Activated naive CD4-positive, alpha-beta T cell treated with anti-CD3 and anti-CD28 coated beads, Interleukin-2, amount 10 ng/mL, durations not matched to agents 7 days and 5 days (primary cell): Measurements from ENCODE around the gene TTC33.
"Not testable (repeated sequence)": the region's sequence is repeated elsewhere in the genome, so short reads cannot be mapped to it uniquely, and the experiment has no call there.

ENCODE experiments used
- CTCF ChIA-PET: fragments of 350-600 bp; sonication (Branson Sonifier 250); formaldehyde crosslinking; loops from one replicate; lab custom pipeline; 2021; ENCODE audit warnings: antibody characterized with exemption; lab: Charles Lee
- DNase-seq: peaks from one replicate; pipeline ENCODE4 v3.0.0-alpha.2; 2020
- H3K27ac Mint-ChIP-seq: one replicate; pipeline ENCODE4 v1.8.0; 2021; ENCODE audit warnings: mild to moderate bottlenecking, moderate library complexity, mixed read lengths
- H3K27me3 Mint-ChIP-seq: one replicate; pipeline ENCODE4 v1.8.0; 2021; ENCODE audit warnings: mild to moderate bottlenecking, mixed read lengths
- H3K36me3 Mint-ChIP-seq: one replicate; pipeline ENCODE4 v1.8.0; 2021; ENCODE audit warnings: mixed read lengths
- H3K4me1 Mint-ChIP-seq: one replicate; pipeline ENCODE4 v1.8.0; 2021; ENCODE audit warnings: mixed read lengths
- H3K4me3 Mint-ChIP-seq: one replicate; pipeline ENCODE4 v1.8.0; 2021; ENCODE audit warnings: mild to moderate bottlenecking, moderate library complexity, mixed read lengths
- H3K9me3 Mint-ChIP-seq: one replicate; pipeline ENCODE4 v1.8.0; 2021; ENCODE audit warnings: mixed read lengths

TTC33 gene

DNA sequence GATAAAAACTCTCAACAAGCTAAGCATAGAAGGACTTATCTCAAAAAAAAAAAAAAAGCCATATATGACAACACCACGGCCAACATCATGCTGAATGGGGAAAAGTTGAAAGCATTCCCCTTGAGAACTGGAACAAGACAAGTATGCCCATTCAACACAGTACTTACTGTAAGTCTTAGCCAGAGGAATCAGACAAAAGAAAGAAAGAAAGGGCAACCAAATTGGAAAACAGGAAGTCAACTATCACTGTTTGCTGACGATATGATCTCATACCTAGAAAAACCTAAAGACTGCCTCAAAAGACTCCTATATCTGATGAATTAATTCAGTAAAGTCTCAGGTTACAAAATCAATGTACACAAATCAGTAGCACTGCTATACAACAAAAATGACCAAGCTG, 100.6 kb downstream of the TTC33 start:
- DNase-seq, result no peak
- H3K27ac Mint-ChIP-seq, result peak overlapping the region; percentile 92
- H3K9me3 Mint-ChIP-seq, result peaks cover 7% of the 10 kb centered on the region
- no peaks in the 10 kb centered on the region for H3K27me3 Mint-ChIP-seq
- H3K4me3 Mint-ChIP-seq, result peak overlapping the region; percentile 83
- H3K4me1 Mint-ChIP-seq, result peaks cover 81% of the 10 kb centered on the region
- H3K36me3 Mint-ChIP-seq, result peaks cover 21% of the 10 kb centered on the region
- CTCF ChIA-PET, result interaction anchor here (0.8 to 1.6 kb wide), 3 partner anchors 11 to 25 kb away, joined by 3 to 4 read pairs (median 3); partner anchors contain the start of gene PTGER4

DNA sequence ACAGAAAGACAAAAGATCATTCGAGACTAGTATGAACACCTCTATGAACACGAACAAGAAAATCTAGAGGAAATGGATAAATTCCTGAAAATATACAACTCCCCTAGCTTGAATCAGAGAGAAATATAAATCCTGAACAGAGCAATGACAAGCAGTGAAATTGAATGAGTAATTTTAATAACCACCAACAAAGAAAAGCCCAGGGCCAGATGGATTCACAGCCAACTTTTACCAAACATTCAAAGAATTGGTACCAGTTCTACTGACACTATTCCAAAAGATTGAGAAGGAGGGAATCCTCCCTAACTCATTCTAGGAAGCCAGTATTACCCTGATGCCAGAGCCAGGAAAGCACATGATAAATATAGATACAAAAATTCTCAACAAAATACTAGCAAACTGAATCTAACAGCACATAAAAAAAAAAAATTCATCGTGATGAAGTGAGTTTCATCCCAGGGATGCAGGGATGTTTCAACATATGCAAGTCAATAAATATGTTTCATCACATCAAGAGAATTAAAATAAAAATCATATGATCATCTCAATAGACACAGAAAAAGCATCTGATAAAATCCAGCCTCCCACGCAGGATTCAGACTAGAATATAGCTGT, 101.3 kb downstream of the TTC33 start:
- peaks cover 24% of the 10 kb centered on the region for H3K36me3 Mint-ChIP-seq
- peak overlapping the region; percentile 92 for H3K27ac Mint-ChIP-seq
- no peaks in the 10 kb centered on the region for H3K27me3 Mint-ChIP-seq
- peaks cover 87% of the 10 kb centered on the region for H3K4me1 Mint-ChIP-seq
- no peak for DNase-seq
- peaks cover 7% of the 10 kb centered on the region for H3K9me3 Mint-ChIP-seq
- H3K4me3 Mint-ChIP-seq, result peak overlapping the region; percentile 83
- CTCF ChIA-PET, result interaction anchor here (1.2 to 1.6 kb wide), 3 partner anchors 26 to 264 kb away, joined by 4 to 6 read pairs (median 4); partner anchors contain the start of gene PTGER4

DNA sequence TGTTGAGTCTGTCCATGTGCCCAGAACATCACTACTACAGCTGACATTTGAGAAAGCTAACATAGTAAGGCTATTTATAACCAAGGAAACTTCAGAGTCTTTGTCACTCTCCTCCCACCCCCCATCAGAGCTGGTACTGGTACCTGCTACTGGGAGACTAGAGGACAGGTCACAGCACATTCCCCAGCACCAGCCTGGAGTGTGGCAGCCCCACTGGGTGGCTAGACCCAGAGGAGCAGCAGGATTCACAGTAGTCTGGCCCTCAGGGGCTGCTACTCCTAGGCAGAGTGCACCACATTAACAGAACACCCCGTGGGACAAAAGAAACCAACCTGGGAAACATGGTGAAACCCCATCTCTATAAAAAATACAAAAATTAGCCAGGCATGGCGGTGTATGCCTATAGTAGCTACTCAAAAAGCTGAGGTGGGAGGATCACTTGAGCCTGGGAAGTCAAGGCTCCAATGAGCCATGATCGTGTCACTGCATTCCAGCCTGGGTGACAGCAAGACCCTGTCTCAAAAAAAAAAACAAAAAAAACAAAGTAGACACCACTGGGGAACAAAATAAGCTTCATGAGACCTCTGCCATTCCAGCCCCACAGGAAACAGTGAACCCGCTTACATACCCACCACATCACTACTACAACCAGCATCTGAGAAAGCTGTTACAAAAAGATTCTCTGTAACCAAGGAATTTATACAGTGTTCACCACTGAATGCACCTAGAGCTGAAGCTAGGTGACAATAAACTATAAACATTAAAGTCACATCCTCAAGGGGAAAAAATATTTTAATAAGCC, 102.3 kb downstream of the TTC33 start:
- Mint-ChIP-seq H3K4me3 (peak overlapping the region; percentile 83), H3K9me3 (peaks cover 7% of the 10 kb centered on the region), H3K36me3 (peaks cover 27% of the 10 kb centered on the region), H3K27me3 (no peaks in the 10 kb centered on the region), H3K27ac (peak overlapping the region; percentile 92), H3K4me1 (peaks cover 91% of the 10 kb centered on the region)
- peak; percentile 35 for DNase-seq
- CTCF ChIA-PET, result interaction anchor here (0.9 to 1.6 kb wide), 7 partner anchors 24 to 263 kb away, joined by 3 to 6 read pairs (median 5); no protein-coding TSS in a partner anchor

DNA sequence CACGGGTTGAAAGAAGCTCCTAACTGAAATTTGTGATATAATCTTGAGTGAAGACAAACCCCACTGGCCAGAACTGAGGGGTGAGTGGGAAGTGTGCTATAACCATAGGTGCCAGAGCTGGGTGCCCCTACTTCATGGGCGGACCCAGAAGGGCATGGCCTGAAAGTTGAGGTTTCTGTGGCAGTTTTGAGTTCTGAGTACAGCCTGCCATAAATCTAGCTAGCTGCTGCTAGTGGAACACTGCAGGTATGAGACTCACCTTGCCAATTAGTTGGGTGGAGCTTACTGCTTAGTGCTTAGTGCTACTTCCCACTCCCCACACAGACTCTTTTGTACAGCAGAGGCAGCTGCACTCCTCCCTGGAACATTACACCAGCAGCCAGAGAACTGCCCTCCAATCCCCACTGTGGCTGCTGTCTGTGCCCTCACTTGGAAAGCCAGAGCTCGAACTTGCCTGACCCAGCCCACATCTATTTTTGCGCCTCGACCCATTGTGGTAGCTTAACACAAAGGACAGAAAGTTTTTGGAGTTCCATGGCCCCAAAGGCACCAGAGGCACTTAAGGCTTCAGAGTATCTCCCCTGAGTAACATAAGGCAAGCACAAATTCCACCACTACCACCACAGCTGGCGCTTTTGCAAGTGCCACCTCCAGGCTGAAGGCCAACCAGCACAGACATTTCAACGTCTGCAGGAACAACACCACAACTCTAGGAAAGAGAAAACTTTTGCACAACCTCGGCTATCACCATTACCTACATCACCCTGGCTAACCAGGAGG, 103.1 kb downstream of the TTC33 start:
- CTCF ChIA-PET, result interaction anchor here (0.9 to 1.5 kb wide), 6 partner anchors 25 to 53 kb away, joined by 3 to 6 read pairs (median 4); no protein-coding TSS in a partner anchor
- H3K36me3 Mint-ChIP-seq, result peaks cover 32% of the 10 kb centered on the region
- H3K27ac Mint-ChIP-seq, result peak overlapping the region; percentile 92
- no peaks in the 10 kb centered on the region for H3K27me3 Mint-ChIP-seq
- peaks cover 8% of the 10 kb centered on the region for H3K9me3 Mint-ChIP-seq
- peaks cover 89% of the 10 kb centered on the region for H3K4me1 Mint-ChIP-seq
- H3K4me3 Mint-ChIP-seq, result peak overlapping the region; percentile 83
- peak; percentile 44 for DNase-seq

DNA sequence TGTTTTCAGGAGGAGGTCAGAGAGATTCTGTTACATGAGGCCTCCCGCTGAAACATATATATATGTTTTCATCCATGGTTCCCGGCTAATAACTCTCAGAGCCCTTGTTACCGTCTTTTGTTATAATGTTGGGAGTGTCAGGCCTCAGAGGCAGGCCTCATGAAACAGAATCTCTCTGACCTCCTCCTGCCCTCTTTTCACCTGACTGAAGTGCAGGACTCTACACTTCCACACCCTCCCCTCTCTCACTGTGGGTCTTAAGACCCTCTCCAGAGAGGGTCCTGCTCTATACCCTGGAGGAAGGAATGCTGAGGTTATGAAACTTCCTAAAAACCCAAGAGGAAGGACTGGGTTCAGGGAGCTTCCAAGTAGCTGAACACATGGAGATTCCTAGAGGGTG, 104.6 kb downstream of the TTC33 start:
- Mint-ChIP-seq H3K27ac (no peak overlapping the region), H3K4me3 (no peak overlapping the region), H3K36me3 (peaks cover 30% of the 10 kb centered on the region), H3K4me1 (peaks cover 78% of the 10 kb centered on the region), H3K9me3 (peaks cover 8% of the 10 kb centered on the region), H3K27me3 (no peaks in the 10 kb centered on the region)
- CTCF ChIA-PET, result no interaction called here
- DNase-seq, result no peak

DNA sequence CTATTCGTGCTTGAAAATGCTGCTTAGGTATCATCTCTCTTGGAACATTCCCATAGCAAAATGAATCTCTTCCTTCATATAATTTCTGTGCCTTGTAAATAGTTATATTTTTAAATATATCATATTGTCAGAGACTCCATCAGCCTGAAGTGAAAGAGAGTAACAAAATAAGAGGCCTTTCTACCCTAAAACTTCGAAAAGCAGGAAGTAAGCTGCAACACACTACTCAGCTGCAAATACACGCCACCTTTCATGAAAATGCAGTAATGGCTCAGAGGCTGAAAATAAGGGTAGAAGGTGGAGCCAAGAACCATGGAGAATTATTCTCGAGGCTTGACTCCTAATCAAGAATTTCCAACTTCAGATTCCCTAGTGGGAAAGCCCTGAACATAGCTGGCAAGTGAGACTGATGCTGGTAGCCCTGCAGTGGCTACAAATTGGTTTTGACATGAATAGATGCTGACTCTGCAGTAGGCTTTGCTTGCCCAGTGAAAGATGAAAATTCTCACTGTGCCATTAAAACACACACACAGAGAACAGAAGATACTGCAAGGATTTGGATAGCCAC, 106.2 kb downstream of the TTC33 start:
- Mint-ChIP-seq H3K4me1 (peaks cover 64% of the 10 kb centered on the region), H3K9me3 (peaks cover 14% of the 10 kb centered on the region), H3K4me3 (no peak overlapping the region)

DNA sequence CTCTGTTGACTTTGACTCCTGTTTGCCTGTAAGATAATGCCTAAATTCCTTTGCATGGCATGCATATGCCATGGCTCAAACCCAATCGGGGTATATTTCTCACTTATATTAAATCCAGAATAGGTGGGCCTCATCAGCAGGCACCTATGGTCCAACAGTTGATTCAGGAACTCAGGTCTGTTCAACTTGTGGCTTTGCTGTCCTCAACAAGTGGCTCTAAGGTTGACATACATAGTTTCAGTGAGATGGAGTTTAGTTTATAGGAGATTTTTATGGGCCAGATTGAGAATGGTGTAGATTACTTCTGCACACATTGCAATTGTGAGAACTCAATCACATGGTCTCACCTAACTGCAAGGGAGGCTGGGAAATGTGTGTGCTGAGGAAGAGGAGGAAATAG, 107.6 kb downstream of the TTC33 start:
- H3K27ac Mint-ChIP-seq, result peak overlapping the region; percentile 11
- H3K4me3 Mint-ChIP-seq, result no peak overlapping the region
- H3K27me3 Mint-ChIP-seq, result no peaks in the 10 kb centered on the region
- CTCF ChIA-PET, result interaction anchor here (0.7 kb wide), 1 partner anchor 40 kb away, joined by 3 read pairs; no protein-coding TSS in a partner anchor
- no peak for DNase-seq
- peaks cover 46% of the 10 kb centered on the region for H3K36me3 Mint-ChIP-seq
- peaks cover 21% of the 10 kb centered on the region for H3K9me3 Mint-ChIP-seq
- H3K4me1 Mint-ChIP-seq, result peaks cover 50% of the 10 kb centered on the region

More for the DNA sequence above, 106.2 kb downstream of the TTC33 start:
- CTCF ChIA-PET, result no interaction called here
- peak overlapping the region; percentile 40 for H3K27ac Mint-ChIP-seq
- peaks cover 40% of the 10 kb centered on the region for H3K36me3 Mint-ChIP-seq
- H3K27me3 Mint-ChIP-seq, result no peaks in the 10 kb centered on the region
- peak; percentile 26 for DNase-seq

DNA sequence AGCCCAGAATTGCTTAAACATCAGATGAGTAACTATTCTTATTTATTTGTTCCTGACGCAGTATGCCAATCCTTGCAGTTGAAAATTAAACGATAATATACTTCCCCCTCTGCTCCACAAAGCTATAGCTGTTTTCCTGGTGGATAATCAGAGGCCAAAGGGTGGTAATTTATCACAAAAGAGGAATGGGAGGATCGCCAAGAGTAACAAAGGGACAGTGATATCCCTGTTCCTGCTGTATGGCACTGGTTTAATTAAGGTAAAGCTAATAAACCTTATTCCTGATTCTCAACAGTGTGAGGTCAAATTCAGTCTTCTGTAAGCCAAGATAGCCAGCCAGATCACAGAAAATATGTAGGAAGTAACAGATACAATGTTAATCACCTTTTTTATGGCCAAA, 109.5 kb downstream of the TTC33 start:
- Mint-ChIP-seq H3K27me3 (no peaks in the 10 kb centered on the region), H3K36me3 (peaks cover 46% of the 10 kb centered on the region), H3K27ac (no peak overlapping the region), H3K4me3 (no peak overlapping the region), H3K4me1 (peaks cover 42% of the 10 kb centered on the region), H3K9me3 (peaks cover 27% of the 10 kb centered on the region)
- CTCF ChIA-PET, result no interaction called here
- DNase-seq, result no peak

DNA sequence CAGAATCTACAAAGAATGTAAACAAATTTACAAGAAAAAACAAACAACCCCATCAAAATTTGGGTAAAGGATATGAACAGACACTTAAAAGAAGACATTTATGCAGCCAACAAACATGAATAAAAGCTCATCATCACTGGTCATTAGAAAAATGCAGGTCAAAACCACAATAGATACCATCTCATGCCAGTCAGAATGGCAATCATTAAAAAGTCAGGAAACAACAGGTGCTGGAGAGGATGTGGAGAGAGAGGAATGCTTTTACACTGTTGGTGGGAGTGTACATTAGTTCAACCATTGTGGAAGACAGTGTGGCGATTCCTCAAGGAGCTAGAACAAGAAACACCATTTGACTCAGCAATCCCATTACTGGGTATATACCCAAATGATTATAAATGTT, 116.2 kb downstream of the TTC33 start:
- H3K27me3 Mint-ChIP-seq, H3K4me3 Mint-ChIP-seq, CTCF ChIA-PET, H3K27ac Mint-ChIP-seq, DNase-seq: not testable (repeated sequence)
- peaks cover 59% of the 10 kb centered on the region for H3K9me3 Mint-ChIP-seq
- peaks cover 14% of the 10 kb centered on the region for H3K4me1 Mint-ChIP-seq
- peaks cover 59% of the 10 kb centered on the region for H3K36me3 Mint-ChIP-seq

DNA sequence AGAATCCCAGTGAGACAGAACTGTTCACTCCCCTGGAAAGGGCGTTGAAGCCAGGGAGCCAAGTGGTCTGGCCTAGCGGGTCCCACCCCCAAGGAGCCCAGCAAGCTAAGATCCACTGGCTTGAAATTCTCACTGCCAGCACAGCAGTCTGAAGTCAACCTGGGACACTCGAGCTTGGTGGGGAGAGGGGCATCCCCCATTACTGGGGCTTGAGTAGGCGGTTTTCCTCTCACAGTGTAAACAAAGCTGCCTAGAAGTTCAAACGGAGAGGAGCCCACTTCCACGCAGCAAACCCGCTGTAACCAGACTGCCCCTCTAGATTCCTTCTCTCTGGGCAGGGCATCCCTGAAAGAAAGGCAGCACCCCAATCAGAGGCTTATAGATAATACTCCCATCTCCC, 121.2 kb downstream of the TTC33 start:
- Mint-ChIP-seq H3K9me3 (peaks cover 41% of the 10 kb centered on the region), H3K4me3 (no peak overlapping the region), H3K27me3 (no peaks in the 10 kb centered on the region), H3K4me1 (no peaks in the 10 kb centered on the region), H3K36me3 (peaks cover 49% of the 10 kb centered on the region), H3K27ac (no peak overlapping the region)
- CTCF ChIA-PET, result no interaction called here
- DNase-seq, result no peak

DNA sequence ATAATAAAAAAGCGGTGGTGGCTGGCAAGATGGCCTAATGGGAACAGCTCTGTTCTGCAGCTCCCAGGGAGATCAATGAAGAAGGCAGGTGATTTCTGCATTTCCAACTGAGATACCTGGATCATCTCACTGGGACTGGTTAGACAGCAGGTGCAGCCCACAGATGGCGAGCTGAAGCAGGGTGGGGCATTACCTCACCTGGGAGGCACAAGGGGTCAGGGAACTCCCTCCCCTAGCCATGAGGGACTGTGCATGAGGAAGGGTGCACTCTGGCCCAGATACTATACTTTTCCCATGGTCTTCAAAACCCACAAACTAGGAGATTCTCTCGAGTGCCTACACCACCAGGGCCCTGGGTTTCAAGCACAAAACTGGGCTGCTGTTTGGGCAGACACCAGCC, 121.6 kb downstream of the TTC33 start:
- Mint-ChIP-seq H3K4me1 (no peaks in the 10 kb centered on the region), H3K27ac (no peak overlapping the region), H3K4me3 (no peak overlapping the region), H3K27me3 (no peaks in the 10 kb centered on the region), H3K36me3 (peaks cover 46% of the 10 kb centered on the region), H3K9me3 (peaks cover 37% of the 10 kb centered on the region)
- CTCF ChIA-PET, result no interaction called here
- DNase-seq, result no peak

DNA sequence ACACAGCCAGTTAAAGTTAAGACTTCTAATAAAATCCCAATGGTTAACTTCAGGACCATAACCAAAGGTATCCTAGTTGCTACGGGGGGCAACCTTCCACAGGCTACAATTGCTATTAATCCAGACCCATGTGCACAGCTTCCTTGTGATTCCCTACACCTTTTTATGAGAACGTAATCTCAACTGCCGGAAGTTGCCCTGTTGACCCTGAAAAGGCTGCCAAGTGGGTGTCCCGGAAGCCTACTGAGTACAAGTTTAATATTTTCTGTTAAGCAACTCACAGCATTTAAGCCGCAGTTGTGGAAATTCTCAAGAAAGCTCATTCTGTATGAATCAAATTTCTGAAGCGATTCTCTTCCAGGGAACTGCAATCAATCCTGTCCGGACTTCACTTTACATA, 124.5 kb downstream of the TTC33 start:
- peaks cover 10% of the 10 kb centered on the region for H3K9me3 Mint-ChIP-seq
- no peaks in the 10 kb centered on the region for H3K4me1 Mint-ChIP-seq
- no peak overlapping the region for H3K4me3 Mint-ChIP-seq
- DNase-seq, result no peak
- CTCF ChIA-PET, result no interaction called here
- H3K36me3 Mint-ChIP-seq, result peaks cover 23% of the 10 kb centered on the region
- H3K27me3 Mint-ChIP-seq, result no peaks in the 10 kb centered on the region
- H3K27ac Mint-ChIP-seq, result no peak overlapping the region

DNA sequence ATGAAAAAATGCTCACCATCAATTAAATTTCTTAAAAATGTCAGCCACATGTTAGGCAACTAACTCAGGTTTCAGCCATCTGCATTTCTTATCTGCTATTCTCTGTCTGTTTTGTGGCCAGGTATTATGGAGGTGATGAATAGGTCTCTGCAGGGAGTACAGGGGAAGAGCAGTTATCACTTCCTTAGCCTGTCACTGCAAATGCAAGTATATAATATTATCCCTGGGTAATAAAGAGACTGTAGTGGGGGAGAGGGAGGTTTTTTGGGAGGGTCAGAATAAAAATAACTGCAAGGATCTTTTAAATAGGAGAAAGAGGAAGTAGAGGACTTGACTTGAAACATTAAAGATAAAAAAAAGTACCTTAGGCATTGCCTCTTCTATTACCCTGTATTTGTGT, 125.6 kb downstream of the TTC33 start:
- H3K27ac Mint-ChIP-seq, result no peak overlapping the region
- no peak for DNase-seq
- CTCF ChIA-PET, result no interaction called here
- H3K9me3 Mint-ChIP-seq, result peaks cover 3% of the 10 kb centered on the region
- no peaks in the 10 kb centered on the region for H3K27me3 Mint-ChIP-seq
- peaks cover 14% of the 10 kb centered on the region for H3K36me3 Mint-ChIP-seq
- no peaks in the 10 kb centered on the region for H3K4me1 Mint-ChIP-seq
- no peak overlapping the region for H3K4me3 Mint-ChIP-seq

DNA sequence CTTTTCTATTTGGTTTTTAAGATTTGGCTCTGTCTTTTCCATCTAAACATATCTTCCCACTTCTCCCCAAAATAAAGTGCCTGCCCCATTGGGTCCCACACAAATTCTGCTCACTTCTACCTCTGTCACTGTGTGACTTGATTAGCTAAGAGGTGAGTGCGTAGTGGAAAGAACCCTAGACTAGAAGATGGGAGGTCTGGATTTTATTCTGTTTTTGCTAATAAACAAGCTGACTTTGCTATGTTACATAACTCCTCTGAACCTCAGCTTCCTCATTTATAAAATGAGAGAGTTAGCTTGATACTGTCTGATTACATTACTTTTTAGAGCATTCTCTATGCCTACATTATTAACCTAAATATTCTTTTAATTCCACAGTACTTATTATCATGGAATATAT, 127.4 kb downstream of the TTC33 start:
- H3K4me3 Mint-ChIP-seq, result no peak overlapping the region
- H3K36me3 Mint-ChIP-seq, result peaks cover 9% of the 10 kb centered on the region

More for the DNA sequence above, 127.4 kb downstream of the TTC33 start:
- Mint-ChIP-seq H3K27me3 (no peaks in the 10 kb centered on the region), H3K9me3 (peaks cover 1% of the 10 kb centered on the region), H3K4me1 (peaks cover 14% of the 10 kb centered on the region), H3K27ac (no peak overlapping the region)
- no peak for DNase-seq
- CTCF ChIA-PET, result interaction anchor here (1.2 kb wide), 1 partner anchor 57 kb away, joined by 3 read pairs; no protein-coding TSS in a partner anchor
